ENCODE results near the gene ASB10. TPM values are rescaled to one million over a fixed set of nuclear protein-coding genes. Genes with fewer than 3 reads are reported as not detected.

The ASB10 gene
- total and polyA plus RNA-seq, 2 of the 8 experiments (the other 6 are each of a cell fraction or from before 2014, with no cell fraction given), result not detected

- Histone ChIP-seq H2BK15ac (ENCODE audit: low read length) (no peak overlapping the region), H3K36me3 (ENCODE audit: control insufficient read depth in 2 of 4, insufficient read depth in 4 of 4, low read length in 3 of 4) (no peaks in the 10 kb centered on the region; a peak in 1 of 8 replicates), H2BK20ac (ENCODE audit: low read length) (no peak overlapping the region), H3K4me1 (replicated peaks in 1 of 4; ENCODE audit: control insufficient read depth in 3 of 4, insufficient read depth in 4 of 4, low read length in 3 of 4) (peaks cover 7 to 34% (median 20%) of the 10 kb centered on the region in 4 experiments), H3K79me2 (ENCODE audit: control insufficient read depth in 1 of 2, insufficient read depth in 2 of 2, low read length in 2 of 2) (no peaks in the 10 kb centered on the region), H4K20me1 (replicated peaks in 1 of 2; ENCODE audit: control insufficient read depth in 1 of 2, insufficient read depth in 2 of 2, low read length in 2 of 2) (peaks cover 7 to 11% of the 10 kb centered on the region in 2 experiments), H3K4me2 (ENCODE audit: insufficient read depth in 1 of 2, low read depth in 2 of 2, low read length in 2 of 2) (no peak overlapping the region), H4K5ac (ENCODE audit: insufficient read length, low read depth, low read length) (no peak overlapping the region), H2BK5ac (ENCODE audit: low read depth, low read length) (no peak overlapping the region), H2AFZ (ENCODE audit: low read length) (no peak overlapping the region), H2BK12ac (ENCODE audit: low read depth, low read length) (no peak overlapping the region), H3K9ac (replicated peaks in 1 of 4; ENCODE audit: extremely low read depth in 1 of 4, low read depth in 3 of 4, low read length in 3 of 4) (no peak overlapping the region), H3K4me3 (ENCODE audit: extremely low read depth in 1 of 4, insufficient read depth in 2 of 4, low read depth in 3 of 4, low read length in 4 of 4) (no peak overlapping the region), H3K23ac (ENCODE audit: insufficient read length) (no peak overlapping the region), H4K91ac (replicated peaks; ENCODE audit: insufficient read length, low read length) (no peak overlapping the region), H3K14ac (ENCODE audit: insufficient read length) (no peak overlapping the region), H2BK120ac (replicated peaks; ENCODE audit: low read depth, low read length) (no peak overlapping the region), H3K79me1 (ENCODE audit: low read depth, low read length) (no peaks in the 10 kb centered on the region), H3K27ac (ENCODE audit: low read depth, low read length) (no peak overlapping the region), H3K18ac (ENCODE audit: extremely low read depth, low read length) (no peak overlapping the region), H3K27me3 (replicated peaks in 1 of 4; ENCODE audit: control insufficient read depth in 3 of 4, extremely low read depth in 1 of 4, insufficient read depth in 3 of 4, low read length in 3 of 4) (peaks cover 0 to 1% (median 0%) of the 10 kb centered on the region in 4 experiments; a peak in 1 of 7 replicates), H4K8ac (ENCODE audit: extremely low read depth, insufficient read depth, low read length) (peak overlapping the region; percentile 68; the same call in 1 of the 2 replicates), H2AK5ac (ENCODE audit: low read depth, low read length) (no peak overlapping the region), H3K4ac (replicated peaks; ENCODE audit: insufficient read length, low read depth, low read length) (no peak overlapping the region), H3K9me3 (ENCODE audit: insufficient read depth in 2 of 2, low read depth in 1 of 2, low read length in 1 of 2) (no peaks in the 10 kb centered on the region), H3K56ac (replicated peaks; ENCODE audit: insufficient read length, low read depth, low read length) (no peak overlapping the region), H3K23me2 (ENCODE audit: low read depth, low read length) (no peaks in the 10 kb centered on the region; the same call in 1 of the 2 replicates)
- FAIRE-seq (no peak), DNase-seq (ENCODE audit: low read depth in 1 of 2, low spot score in 2 of 2) (no peak)
- POLR2A ChIA-PET (ENCODE audit: partially characterized antibody), result interaction anchor here (0.8 to 1.2 kb wide), 3 partner anchors 16 to 85 kb away, joined by 3 to 4 read pairs (median 3); partner anchors contain the start of gene ABCF2
- WGBS, 2 experiments (ENCODE audit: extremely low coverage in 1 of 2, insufficient coverage in 1 of 2, insufficient read length in 1 of 2, insufficient replicate concordance in 2 of 2, low coverage in 1 of 2, low lambda C conversion rate in 2 of 2, missing lambda C conversion rate in 1 of 2), result 89% methylated on average over 27 of the region's 31 CpGs; no CpG with 5 or more reads in 1 of the 2 experiments
- CTCF ChIA-PET (ENCODE audit: partially characterized antibody), result interaction anchor here (0.7 to 18.9 kb wide), 13 partner anchors 8 to 102 kb away, joined by 3 to 197 read pairs (median 4); partner anchors contain the start of gene GBX1
- TF ChIP-seq EGR1 (IDR thresholded peaks at IDR 0.05; ENCODE audit: borderline replicate concordance, low read depth, low read length), result no peak
- no peak for TF ChIP-seq SP1 (IDR thresholded peaks at IDR 0.05; ENCODE audit: low read depth, low read length)
- TF ChIP-seq KDM5A (IDR thresholded peaks at IDR 0.05; ENCODE audit: low read length), result no peak
- no peak for TF ChIP-seq GTF2F1 (IDR thresholded peaks at IDR 0.05; ENCODE audit: borderline replicate concordance, low read depth, low read length)
- no peak for TF ChIP-seq HDAC6 (IDR thresholded peaks at IDR 0.05; ENCODE audit: low read depth, low read length)
- TF ChIP-seq JUND (IDR thresholded peaks at IDR 0.05; ENCODE audit: low read length), result no peak
- no peak for TF ChIP-seq CBX5 (IDR thresholded peaks at IDR 0.05; ENCODE audit: low read depth, low read length)
- TF ChIP-seq ATF3 (IDR thresholded peaks at IDR 0.05; ENCODE audit: insufficient read depth, low read depth, low read length), result no peak
- TF ChIP-seq POLR2A (IDR thresholded peaks at IDR 0.05; ENCODE audit: control extremely low read depth in 1 of 2, low read depth in 2 of 2, low read length in 2 of 2), result no peak
- TF ChIP-seq KDM4A (IDR thresholded peaks at IDR 0.05; ENCODE audit: low read depth, low read length, severe bottlenecking), result no peak
- TF ChIP-seq CEBPB (IDR thresholded peaks at IDR 0.05; ENCODE audit: low read depth, low read length), result no peak
- TF ChIP-seq SIN3A (conservative IDR thresholded peaks at IDR 0.05 in 1 of 2, IDR thresholded peaks at IDR 0.05 in 1 of 2; ENCODE audit: low read depth in 1 of 2, low read length in 2 of 2), result no peak
These were observed 45.0 kb downstream of the ASB10 start for GRCh38 chr7:151141855-151142685.
